ENCODE measurements around the gene COL9A2. TPM values are rescaled to one million over a fixed set of nuclear protein-coding genes. Genes with fewer than 3 reads are reported as not detected.

The COL9A2 gene
- total RNA-seq, 4 donors from 2014 or later = 0.07 to 8.9 TPM; not detected in 2

GRCh38 chr1:40303051-40303771 is 13.9 kb downstream of the COL9A2 start:
- Histone ChIP-seq H3K9me3 (no peaks in the 10 kb centered on the region), H3K36me3 (no peaks in the 10 kb centered on the region), H3K4me3 (no peak overlapping the region), H3K4me1 (no peaks in the 10 kb centered on the region), H3K27ac (no peak overlapping the region), H3K27me3 (peaks cover 0 to 18% (median 7%) of the 10 kb centered on the region in 3 donors)
- no peak for DNase-seq
- in situ Hi-C loops (cut with MboI; ENCODE audit: low sequenced_read_pairs in 4 of 4) = no loop called here
- no peak for ATAC-seq
- TF ChIP-seq CTCF (IDR thresholded peaks at IDR 0.05 in 4 of 5, conservative IDR thresholded peaks at IDR 0.05 in 1 of 5) = no peak
- no peak for TF ChIP-seq POLR2A (IDR thresholded peaks at IDR 0.05)
- intact Hi-C loops (cut with DNase I; ENCODE audit: low total_unique reads) = no loop called here

- Histone ChIP-seq H3K27ac (no peak overlapping the region), H3K9me3 (no peaks in the 10 kb centered on the region), H3K4me3 (no peak overlapping the region), H3K27me3 (peaks cover 0 to 18% (median 7%) of the 10 kb centered on the region in 3 donors), H3K36me3 (no peaks in the 10 kb centered on the region), H3K4me1 (no peaks in the 10 kb centered on the region)
- in situ Hi-C loops (cut with MboI; ENCODE audit: low sequenced_read_pairs in 4 of 4) = no loop called here
- intact Hi-C loops (cut with DNase I; ENCODE audit: low total_unique reads) = no loop called here
- no peak for ATAC-seq
- TF ChIP-seq CTCF (IDR thresholded peaks at IDR 0.05 in 4 of 5, conservative IDR thresholded peaks at IDR 0.05 in 1 of 5) (no peak), POLR2A (IDR thresholded peaks at IDR 0.05) (no peak)
- no peak for DNase-seq
These were observed 14.6 kb downstream of the COL9A2 start for GRCh38 chr1:40302475-40302874.

- Histone ChIP-seq H3K27me3 (peaks cover 0 to 18% (median 7%) of the 10 kb centered on the region in 3 donors), H3K9me3 (no peaks in the 10 kb centered on the region), H3K27ac (no peak overlapping the region), H3K4me3 (no peak overlapping the region), H3K36me3 (no peaks in the 10 kb centered on the region), H3K4me1 (no peaks in the 10 kb centered on the region)
- DNase-seq = no peak
- TF ChIP-seq POLR2A (IDR thresholded peaks at IDR 0.05) (no peak), CTCF (IDR thresholded peaks at IDR 0.05 in 4 of 5, conservative IDR thresholded peaks at IDR 0.05 in 1 of 5) (no peak)
- intact Hi-C loops (cut with DNase I; ENCODE audit: low total_unique reads) (no loop called here), in situ Hi-C loops (cut with MboI; ENCODE audit: low sequenced_read_pairs in 4 of 4) (no loop called here)
- ATAC-seq = no peak
These were observed 15.4 kb downstream of the COL9A2 start for GRCh38 chr1:40301541-40302299.

GRCh38 chr1:40301066-40301465 is 16.0 kb downstream of the COL9A2 start:
- H3K36me3 ChIP-seq = no peaks in the 10 kb centered on the region
- H3K4me3 ChIP-seq = no peak overlapping the region
- no peaks in the 10 kb centered on the region for H3K4me1 ChIP-seq
- TF ChIP-seq POLR2A (IDR thresholded peaks at IDR 0.05) (no peak), CTCF (IDR thresholded peaks at IDR 0.05 in 4 of 5, conservative IDR thresholded peaks at IDR 0.05 in 1 of 5) (no peak)
- DNase-seq = no peak
- H3K27me3 ChIP-seq = peaks cover 0 to 18% (median 7%) of the 10 kb centered on the region in 3 donors
- in situ Hi-C loops (cut with MboI; ENCODE audit: low sequenced_read_pairs in 4 of 4) = no loop called here
- H3K9me3 ChIP-seq = no peaks in the 10 kb centered on the region
- no peak overlapping the region for H3K27ac ChIP-seq
- intact Hi-C loops (cut with DNase I; ENCODE audit: low total_unique reads) = no loop called here
- ATAC-seq = no peak
